GM21390 (cell line): ENCODE measurements around the gene NSRP1.
"Not testable (repeated sequence)": the region's sequence is repeated elsewhere in the genome, so short reads cannot be mapped to it uniquely, and the experiment has no call there.

Experiments used
- ATAC-seq: cut with Tn5 transposase; IDR thresholded peaks from one replicate; pipeline ENCODE4 v1.9.1; 2021; ENCODE audit not compliant: unreplicated experiment

The NSRP1 gene

DNA sequence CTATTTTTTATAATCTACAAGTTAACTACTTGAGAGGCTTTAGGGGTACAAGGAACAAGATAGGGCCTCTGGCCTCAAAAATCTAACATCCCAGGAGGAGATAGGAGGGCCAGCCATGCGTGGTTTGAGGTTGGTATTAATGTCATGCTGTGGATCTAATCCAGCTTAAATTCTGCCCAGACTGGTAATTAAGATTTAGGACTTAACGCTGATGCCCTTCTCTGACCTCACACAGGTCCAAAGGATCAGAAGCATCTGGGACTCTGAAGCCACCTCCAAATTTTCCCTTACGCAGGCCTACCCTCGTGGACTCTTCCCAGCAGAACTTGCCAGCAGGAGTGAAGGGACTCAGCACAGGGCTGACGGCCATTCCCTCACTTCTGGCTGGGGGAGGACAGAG is 103.8 kb downstream of the NSRP1 start:
- no peak for ATAC-seq

DNA sequence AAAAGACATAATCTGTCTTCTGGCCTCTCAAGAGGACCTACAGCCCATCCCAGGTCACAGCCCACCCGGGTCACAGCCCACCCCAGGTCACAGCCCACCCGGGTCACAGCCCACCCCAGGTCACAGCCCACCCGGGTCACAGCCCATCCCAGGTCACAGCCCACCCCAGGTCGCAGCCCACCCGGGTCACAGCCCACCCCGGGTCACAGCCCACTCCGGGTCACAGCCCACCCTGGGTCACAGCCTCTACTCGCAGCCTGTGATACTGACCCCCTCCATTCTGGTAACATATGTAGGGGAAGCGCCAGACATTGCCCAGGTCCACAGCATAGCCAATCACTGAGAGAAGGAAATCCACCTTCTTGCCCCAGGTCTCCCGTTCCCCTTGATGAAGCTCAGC is 104.7 kb downstream of the NSRP1 start:
- ATAC-seq = no peak

DNA sequence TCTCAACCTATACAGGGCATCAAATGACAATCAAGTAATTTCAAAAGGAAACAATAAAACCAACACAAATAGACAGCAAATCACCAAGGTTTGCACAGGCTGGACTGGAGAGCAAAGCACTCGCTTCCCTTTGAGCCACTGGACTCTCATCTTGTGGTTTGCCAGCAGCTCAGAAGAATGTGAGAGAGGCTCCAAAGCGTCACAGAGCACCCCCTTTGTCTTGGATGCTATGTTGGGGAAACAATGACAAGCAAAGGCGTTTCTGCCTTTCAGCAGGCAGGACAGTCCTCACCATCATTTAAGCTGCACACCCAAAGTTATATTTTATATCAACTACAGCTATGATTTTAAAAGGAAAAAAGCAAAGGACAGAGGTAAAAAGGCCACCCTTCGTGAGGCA is 105.6 kb downstream of the NSRP1 start:
- no peak for ATAC-seq

DNA sequence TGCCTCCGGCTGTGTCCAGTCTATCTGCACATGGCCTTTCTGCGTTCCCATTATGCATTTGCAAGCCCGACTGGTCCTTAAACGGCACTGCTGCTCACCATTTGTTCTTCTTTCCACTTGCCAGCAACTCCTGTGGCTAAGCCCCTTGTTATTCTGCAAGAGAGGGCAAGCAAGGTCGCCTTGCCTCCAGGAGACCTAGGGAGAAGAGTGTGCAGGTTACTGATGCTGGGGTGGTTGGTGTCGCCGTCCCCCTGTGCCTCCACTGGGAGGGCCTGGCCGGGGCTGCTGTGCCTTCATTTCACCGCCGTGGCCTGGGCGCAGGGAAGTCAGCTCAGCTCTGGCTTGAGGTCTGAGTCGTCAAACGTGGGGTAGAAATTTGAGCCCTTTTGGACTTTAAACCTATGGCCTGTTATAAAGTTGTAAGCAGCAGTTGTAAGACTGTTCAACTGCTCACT is 106.1 kb downstream of the NSRP1 start:
- ATAC-seq = no peak

DNA sequence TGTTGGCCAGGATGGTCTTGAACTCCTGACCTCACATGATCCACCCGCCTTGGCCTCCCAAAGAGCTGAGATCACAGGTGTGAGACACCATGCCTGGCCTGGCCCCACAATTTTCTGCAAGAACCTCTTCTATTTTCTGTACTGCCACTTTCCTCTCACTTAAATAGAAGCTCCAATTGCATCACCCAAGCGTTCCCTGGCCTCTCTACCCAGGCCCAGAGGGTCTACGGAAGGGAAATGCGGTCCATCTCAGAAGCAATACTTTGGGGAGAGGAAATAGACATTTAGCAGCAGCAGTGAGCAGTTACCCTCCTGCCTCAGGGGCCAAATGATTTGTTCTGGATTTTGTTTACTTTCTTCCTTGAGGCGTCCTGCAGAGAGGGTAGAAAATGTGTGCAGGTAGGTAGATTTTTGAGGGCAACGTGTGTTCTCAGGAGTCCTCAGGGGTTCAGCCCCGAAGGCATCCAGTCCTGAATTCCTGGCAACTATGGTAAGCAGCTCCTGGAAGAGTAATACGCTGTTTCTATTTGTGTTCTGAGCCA is 107.9 kb downstream of the NSRP1 start:
- no peak for ATAC-seq

DNA sequence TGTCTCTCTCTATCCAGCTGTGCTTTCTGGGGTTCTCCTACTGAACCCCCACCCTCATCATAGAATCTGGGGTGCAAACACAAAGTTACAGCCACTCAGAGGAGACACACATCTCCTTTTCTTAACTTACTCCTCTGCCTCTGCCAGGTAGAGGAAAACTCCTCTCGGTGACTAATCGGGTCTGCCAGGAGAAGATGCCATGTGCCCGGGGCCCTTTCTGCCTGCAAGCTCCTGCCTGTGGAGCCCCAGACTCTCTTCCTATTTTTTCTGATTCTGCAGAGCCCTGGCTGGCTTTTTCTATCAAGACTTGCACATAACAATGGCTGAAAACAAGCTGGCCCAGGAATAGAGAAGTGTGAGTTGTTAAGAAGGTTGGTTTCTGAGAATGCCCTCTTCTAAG is 108.5 kb downstream of the NSRP1 start:
- no peak for ATAC-seq

DNA sequence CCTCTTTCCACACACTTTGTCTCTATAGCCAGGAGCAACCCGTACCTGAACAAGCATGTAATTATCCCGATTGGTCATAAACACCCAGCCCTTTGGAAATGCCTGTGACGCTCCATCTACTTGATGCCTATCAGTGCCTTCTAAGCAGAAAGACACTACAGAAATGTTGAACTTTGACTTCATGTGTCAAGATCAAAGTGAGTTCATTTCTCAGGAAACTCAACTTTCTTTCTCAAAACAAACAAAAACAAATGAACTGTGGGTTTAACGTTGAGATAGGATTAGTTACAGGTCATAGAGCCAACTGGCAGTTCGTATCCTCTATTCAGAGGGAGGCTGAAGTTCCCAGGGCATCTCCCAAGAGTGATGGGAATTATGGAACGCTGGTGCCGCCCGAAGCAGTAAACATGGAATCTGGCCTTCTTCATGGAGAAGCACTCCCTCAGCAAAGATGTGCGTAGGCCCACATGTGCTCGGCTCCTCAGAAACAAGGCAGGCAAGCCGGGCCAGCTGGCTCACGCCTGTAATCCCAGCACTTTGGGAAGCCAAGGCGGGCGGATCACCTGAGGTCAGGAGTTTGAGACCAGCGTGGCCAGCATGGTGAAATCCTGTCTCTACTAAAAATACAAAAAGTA is 109.4 kb downstream of the NSRP1 start:
- no peak for ATAC-seq

DNA sequence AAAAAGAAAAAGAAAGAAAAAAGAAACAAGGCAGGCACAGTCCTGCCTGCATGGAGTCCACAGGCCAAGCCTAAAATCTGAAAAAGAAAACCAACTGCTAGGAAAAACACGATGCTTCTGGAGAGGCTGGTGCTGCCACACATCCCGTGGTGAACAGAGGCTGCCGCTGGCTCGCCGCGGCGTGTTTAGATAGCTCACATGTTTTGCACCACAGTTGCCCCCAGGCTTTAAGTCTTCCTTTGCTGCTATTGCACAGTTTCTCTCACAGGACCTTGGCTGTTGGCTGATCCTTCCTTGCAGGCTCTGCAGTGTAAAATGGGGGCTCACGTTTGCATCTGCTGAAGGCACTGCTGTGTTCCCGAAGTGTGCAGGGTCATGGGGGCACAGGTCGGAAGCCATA is 110.3 kb downstream of the NSRP1 start:
- no peak for ATAC-seq

DNA sequence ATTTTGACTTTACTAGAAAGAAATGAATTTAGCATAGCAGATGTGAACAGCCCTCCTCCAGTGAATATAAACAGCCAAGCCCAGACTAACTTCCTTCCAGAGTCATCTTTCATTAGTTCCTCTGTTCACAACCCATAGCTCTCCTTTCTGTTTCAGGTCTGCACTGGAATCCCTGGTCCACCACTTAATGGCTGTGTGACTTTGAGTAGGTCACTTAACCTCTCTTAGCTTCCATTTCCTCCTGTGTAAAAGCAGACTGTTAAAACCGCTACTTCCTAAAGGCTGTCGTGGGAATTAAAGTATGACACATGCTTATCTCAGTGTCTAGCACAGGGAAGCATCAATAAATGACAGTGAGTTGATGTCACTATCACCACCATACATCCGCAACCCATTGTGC is 111.4 kb downstream of the NSRP1 start:
- no peak for ATAC-seq

DNA sequence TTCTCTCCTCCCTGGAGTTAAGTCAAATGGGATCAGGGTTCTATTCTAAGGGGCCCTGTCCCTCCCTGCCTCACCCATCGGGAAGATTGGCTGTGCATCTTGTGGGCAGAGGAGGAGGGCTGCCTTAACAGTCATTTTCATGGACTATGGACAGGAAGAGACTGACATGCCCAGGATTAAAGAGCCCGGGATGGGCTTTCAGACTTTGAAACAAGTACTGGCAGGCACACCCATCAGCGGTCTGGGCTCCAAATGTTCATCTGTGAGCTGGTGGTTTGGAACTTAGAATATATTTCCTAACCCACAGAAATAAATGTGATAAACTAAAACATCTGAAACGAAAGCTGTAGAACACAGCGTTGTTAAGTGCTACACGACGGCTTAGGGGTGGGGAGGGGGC is 112.4 kb downstream of the NSRP1 start:
- ATAC-seq = no peak

DNA sequence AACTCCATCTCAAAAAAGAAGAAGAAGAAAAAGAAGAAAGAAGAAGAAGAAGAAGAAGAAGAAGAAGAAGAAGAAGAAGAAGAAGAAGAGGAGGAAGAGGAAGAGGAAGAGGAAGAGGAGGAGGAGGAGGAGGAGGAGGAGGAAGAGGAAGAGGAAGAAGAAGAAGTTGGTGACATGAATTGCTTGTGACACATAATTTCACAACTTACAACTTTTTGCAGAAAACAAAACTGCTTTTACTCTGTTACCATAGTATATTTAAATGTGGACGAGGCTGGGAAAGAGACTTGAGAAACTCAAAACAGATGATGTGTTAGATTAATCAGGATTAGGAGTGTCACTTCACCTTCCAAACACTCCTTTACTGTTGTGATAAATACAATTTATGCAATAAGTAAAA is 113.4 kb downstream of the NSRP1 start:
- ATAC-seq = not testable (repeated sequence)

DNA sequence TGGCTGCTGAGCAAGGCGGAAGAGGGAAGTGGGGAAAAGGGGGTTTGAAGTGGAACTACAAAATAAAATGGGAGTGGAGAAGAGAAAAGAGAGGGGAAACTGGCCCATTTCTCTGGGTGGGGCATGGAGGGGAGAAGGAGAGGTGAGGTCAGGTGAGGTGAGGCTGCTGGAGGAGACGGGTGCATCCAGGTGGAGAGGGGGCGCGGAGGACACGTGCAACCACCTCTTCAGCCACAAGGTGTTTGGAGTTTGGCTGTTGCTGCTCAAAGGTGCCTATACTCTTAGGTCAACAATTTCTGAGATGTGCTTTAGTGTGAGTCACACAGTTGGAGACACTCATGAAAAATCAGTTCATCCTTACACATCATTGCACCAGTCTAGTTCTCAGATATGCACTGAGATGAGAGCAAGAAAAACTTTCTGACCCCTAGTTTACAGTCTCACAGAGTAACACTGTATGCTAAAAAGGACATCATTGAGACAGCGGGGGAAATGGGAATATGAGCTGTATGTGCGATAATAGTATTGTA is 114.0 kb downstream of the NSRP1 start:
- no peak for ATAC-seq

DNA sequence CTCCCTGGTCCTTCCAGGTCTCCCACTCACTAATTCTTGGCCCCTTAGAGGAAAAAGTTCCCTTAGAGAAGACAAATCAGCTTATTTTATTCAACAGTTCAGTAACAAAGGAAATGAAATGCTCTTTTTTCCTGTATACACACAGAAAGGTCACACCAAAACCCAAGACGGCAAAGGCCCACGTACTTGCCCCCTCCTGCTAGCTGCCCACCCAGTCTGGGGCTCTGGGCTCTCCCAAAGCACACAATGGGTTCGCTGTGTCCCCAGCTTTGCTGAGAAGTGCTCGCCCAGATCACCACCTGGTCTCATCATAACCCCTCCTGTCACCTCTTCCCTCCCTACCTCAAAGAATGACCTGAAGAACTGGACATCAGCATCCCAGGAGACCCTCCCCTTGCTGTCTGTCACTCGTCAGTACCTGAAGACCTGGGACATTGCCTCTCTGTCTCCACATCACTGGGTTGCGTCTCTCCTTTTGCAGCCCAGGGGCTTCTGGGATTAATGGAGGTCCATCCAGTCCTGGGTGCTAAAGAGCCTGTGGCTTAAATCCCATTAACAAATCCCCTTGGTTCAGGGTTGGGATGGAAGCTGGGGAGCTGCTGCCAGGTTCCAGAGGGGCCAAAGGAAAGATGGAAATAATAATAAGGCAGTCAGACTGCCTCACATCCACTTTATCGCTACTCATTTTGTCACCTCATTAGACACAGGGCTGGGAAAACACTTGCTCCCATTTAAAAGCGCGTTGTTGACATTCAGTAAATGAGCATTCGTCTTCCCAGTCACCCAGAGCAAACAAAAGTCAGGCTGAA is 115.6 kb downstream of the NSRP1 start:
- no peak for ATAC-seq

DNA sequence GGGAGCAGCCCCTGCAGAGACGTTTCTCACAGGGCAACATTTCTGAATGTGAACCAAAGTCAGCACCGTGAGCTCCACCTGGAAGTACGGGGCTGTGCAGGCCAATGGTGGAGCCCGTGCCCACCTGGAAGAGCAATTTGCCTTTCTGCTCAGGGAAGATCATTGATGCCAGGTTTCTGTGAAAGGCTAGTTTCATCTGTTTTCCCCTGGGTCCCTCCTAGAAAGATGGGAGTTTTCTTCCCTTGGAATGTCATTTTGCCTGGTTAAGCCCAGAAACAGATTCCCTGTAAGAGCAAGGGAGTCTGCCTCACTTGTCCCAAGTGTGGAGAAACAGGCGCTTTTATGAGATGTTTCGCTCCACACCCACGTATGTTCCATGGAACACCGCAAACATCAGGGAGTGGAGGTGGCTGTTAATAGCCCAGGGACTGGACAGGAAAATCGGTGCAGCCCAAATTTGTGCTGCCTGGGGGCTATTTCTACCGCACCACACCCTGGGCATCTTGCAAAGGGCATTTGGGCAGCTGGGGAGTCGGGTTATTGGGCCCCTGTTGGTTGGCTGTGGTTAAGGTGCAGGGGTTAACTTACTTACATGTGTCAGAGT is 116.3 kb downstream of the NSRP1 start:
- ATAC-seq = no peak

DNA sequence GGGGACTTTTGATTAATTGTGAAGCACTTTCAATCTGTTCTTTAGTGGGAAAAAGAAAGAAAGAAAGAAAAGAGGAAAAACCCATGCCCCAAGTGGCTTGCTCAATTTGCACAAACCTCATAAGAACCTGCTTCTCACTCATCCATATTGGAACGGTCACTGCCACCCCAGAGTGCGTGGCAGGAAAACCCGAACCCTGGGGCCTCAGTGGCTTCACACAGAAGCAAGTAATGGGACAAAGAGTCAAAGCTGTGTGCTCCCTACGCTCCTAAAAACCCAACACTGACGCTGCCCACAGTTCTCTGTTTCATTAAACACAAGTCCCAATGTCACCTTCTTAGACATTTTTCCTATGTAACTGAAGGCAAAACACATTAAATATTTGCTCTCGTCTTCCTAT is 117.7 kb downstream of the NSRP1 start:
- no peak for ATAC-seq

DNA sequence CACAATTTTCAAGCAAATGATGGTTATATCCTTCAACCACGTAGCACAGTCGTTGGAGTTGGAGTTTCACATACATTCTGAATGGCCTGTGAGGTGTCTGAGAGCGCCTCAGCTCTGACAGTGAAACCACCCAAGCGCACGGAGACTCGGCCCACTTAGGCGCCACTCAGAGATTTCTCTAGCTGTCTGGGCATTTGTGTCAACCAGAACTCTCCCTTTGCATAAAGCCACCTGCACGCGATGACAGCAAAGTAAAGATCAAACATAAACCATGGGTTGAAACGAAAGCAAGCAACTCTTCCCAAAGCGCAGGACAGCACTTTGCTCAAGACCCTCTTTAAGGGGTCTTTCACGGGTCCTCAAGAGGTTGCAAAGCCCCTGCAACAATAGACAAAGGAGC is 118.3 kb downstream of the NSRP1 start:
- ATAC-seq = no peak

DNA sequence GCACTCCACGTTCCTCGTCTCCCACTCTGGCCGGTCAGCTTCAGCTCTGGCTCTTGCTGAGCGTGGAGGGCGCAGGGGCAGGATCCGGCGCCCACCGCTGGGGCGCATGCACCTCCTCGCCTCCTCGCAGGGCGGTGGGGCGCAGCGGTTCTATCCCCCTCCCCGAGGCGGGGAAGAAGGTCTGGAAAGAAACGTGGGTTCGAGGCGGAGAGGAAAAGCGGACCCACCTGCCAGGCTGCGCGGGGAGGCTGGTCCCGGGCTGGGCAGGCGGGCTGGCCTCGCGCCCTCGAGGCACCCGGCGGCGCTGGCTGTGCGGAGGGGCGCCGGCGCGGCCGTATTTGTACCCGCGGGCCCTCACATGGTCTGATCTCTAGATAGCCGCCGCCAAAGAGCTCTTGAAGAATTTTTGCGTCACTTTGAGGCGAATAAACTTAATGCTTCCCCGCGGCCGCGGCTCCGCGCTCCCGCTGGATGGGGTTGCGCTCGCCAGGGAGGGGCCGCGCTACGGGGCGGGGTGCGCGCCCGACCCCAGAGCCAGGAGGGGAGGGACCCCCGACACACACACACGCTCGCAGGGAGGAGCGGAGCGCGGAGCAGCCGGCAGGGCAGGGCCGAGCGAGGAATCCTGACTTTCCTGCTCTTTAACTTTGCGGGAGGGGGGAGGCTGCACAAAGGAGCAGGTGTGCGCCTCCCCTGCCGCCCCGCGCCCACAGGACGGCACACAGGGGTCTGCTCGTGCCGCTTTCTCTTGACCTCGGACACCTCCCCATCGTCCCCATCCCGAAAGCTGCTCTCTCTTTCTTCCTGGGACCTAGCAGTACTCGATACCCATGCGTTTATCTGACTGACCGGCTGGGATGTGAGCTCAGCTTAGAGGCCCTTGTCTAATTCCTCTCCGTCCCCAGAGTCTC is 119.0 kb downstream of the NSRP1 start, which contains the start of gene SLC6A4:
Gene SLC6A4 (minus strand): TSS at position 312 of the 911 bp plus-strand sequence. CDS start 13,739 bp downstream, outside the sequence.
- ATAC-seq = no peak
